ENCODE measurements around the gene MOV10.

GRCh38 chr1:112729909-112730308 is 55.5 kb downstream of the MOV10 start:
- TF ChIP-seq, protein P1, sequence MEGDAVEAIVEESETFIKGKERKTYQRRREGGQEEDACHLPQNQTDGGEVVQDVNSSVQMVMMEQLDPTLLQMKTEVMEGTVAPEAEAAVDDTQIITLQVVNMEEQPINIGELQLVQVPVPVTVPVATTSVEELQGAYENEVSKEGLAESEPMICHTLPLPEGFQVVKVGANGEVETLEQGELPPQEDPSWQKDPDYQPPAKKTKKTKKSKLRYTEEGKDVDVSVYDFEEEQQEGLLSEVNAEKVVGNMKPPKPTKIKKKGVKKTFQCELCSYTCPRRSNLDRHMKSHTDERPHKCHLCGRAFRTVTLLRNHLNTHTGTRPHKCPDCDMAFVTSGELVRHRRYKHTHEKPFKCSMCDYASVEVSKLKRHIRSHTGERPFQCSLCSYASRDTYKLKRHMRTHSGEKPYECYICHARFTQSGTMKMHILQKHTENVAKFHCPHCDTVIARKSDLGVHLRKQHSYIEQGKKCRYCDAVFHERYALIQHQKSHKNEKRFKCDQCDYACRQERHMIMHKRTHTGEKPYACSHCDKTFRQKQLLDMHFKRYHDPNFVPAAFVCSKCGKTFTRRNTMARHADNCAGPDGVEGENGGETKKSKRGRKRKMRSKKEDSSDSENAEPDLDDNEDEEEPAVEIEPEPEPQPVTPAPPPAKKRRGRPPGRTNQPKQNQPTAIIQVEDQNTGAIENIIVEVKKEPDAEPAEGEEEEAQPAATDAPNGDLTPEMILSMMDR (IDR thresholded peaks at IDR 0.05) = no peak
- TF ChIP-seq ZFX (IDR thresholded peaks at IDR 0.05; ENCODE audit: borderline replicate concordance) = no peak

Data from 22Rv1 (cell line).